ENCODE measurements around the gene EPHB1.

DNA sequence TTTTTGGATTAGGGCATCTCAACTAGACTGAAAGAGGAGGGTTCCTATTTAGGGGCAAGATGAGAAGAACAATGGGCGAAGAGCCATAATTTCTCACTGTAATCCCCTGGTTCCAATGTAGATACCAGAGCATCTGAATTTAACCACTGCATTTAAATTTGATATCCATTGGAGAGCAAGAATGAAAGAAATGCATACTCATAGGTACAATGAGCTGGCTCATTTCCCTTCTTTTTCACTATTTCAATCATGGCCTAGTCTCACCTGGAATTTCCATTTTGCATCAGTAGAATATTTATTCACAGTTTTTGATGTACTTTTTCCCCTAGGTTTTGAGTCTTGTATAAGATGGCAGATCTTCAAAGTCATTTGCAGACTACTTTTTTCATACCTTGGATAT, 13.8 kb downstream of the EPHB1 start:
- no peak for TF ChIP-seq SP1 (IDR thresholded peaks at IDR 0.05)
- TF ChIP-seq, protein P1, sequence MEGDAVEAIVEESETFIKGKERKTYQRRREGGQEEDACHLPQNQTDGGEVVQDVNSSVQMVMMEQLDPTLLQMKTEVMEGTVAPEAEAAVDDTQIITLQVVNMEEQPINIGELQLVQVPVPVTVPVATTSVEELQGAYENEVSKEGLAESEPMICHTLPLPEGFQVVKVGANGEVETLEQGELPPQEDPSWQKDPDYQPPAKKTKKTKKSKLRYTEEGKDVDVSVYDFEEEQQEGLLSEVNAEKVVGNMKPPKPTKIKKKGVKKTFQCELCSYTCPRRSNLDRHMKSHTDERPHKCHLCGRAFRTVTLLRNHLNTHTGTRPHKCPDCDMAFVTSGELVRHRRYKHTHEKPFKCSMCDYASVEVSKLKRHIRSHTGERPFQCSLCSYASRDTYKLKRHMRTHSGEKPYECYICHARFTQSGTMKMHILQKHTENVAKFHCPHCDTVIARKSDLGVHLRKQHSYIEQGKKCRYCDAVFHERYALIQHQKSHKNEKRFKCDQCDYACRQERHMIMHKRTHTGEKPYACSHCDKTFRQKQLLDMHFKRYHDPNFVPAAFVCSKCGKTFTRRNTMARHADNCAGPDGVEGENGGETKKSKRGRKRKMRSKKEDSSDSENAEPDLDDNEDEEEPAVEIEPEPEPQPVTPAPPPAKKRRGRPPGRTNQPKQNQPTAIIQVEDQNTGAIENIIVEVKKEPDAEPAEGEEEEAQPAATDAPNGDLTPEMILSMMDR (IDR thresholded peaks at IDR 0.05; ENCODE audit: low read depth, low read length, missing input control), result no peak
- TF ChIP-seq FOXA1 (IDR thresholded peaks at IDR 0.05), result no peak
- TF ChIP-seq JUND (IDR thresholded peaks at IDR 0.05), result no peak
- TF ChIP-seq, protein P2, sequence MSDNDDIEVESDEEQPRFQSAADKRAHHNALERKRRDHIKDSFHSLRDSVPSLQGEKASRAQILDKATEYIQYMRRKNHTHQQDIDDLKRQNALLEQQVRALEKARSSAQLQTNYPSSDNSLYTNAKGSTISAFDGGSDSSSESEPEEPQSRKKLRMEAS (IDR thresholded peaks at IDR 0.05), result no peak
- TF ChIP-seq GABPA (IDR thresholded peaks at IDR 0.05 in 1 of 2, conservative IDR thresholded peaks at IDR 0.05 in 1 of 2), result no peak
- TF ChIP-seq TAF1 (conservative IDR thresholded peaks at IDR 0.05), result no peak
- TF ChIP-seq, protein P3, sequence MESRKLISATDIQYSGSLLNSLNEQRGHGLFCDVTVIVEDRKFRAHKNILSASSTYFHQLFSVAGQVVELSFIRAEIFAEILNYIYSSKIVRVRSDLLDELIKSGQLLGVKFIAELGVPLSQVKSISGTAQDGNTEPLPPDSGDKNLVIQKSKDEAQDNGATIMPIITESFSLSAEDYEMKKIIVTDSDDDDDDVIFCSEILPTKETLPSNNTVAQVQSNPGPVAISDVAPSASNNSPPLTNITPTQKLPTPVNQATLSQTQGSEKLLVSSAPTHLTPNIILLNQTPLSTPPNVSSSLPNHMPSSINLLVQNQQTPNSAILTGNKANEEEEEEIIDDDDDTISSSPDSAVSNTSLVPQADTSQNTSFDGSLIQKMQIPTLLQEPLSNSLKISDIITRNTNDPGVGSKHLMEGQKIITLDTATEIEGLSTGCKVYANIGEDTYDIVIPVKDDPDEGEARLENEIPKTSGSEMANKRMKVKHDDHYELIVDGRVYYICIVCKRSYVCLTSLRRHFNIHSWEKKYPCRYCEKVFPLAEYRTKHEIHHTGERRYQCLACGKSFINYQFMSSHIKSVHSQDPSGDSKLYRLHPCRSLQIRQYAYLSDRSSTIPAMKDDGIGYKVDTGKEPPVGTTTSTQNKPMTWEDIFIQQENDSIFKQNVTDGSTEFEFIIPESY (IDR thresholded peaks at IDR 0.05), result no peak
- TF ChIP-seq, protein P4, sequence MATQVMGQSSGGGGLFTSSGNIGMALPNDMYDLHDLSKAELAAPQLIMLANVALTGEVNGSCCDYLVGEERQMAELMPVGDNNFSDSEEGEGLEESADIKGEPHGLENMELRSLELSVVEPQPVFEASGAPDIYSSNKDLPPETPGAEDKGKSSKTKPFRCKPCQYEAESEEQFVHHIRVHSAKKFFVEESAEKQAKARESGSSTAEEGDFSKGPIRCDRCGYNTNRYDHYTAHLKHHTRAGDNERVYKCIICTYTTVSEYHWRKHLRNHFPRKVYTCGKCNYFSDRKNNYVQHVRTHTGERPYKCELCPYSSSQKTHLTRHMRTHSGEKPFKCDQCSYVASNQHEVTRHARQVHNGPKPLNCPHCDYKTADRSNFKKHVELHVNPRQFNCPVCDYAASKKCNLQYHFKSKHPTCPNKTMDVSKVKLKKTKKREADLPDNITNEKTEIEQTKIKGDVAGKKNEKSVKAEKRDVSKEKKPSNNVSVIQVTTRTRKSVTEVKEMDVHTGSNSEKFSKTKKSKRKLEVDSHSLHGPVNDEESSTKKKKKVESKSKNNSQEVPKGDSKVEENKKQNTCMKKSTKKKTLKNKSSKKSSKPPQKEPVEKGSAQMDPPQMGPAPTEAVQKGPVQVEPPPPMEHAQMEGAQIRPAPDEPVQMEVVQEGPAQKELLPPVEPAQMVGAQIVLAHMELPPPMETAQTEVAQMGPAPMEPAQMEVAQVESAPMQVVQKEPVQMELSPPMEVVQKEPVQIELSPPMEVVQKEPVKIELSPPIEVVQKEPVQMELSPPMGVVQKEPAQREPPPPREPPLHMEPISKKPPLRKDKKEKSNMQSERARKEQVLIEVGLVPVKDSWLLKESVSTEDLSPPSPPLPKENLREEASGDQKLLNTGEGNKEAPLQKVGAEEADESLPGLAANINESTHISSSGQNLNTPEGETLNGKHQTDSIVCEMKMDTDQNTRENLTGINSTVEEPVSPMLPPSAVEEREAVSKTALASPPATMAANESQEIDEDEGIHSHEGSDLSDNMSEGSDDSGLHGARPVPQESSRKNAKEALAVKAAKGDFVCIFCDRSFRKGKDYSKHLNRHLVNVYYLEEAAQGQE (IDR thresholded peaks at IDR 0.05), result no peak
- no peak for TF ChIP-seq RXRA (IDR thresholded peaks at IDR 0.05)
- no peak for TF ChIP-seq RAD21 (IDR thresholded peaks at IDR 0.05)
- TF ChIP-seq, protein P5, sequence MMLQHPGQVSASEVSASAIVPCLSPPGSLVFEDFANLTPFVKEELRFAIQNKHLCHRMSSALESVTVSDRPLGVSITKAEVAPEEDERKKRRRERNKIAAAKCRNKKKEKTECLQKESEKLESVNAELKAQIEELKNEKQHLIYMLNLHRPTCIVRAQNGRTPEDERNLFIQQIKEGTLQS (IDR thresholded peaks at IDR 0.05), result no peak
- no peak for TF ChIP-seq YY1 (IDR thresholded peaks at IDR 0.05)
- TF ChIP-seq NR2F2 (IDR thresholded peaks at IDR 0.05), result no peak
